Activated CD8-positive, alpha-beta T cell treated with anti-CD3 and anti-CD28 coated beads for 36 hours (primary cell): ENCODE data around the gene FBN3. TPM values are rescaled to one million over a fixed set of nuclear protein-coding genes. Genes with fewer than 3 reads are reported as not detected.
"Not testable (repeated sequence)": the region's sequence is repeated elsewhere in the genome, so short reads cannot be mapped to it uniquely, and the experiment has no call there.

Source experiments
- ATAC-seq: fragments of 200-7000 bp; cut with Tn5 transposase; one replicate; pipeline ENCODE4 v1.10.0; 2021; ENCODE audit warnings: mild to moderate bottlenecking, moderate library complexity
- CTCF ChIA-PET: fragments of 350-600 bp; sonication (Branson Sonifier 250); formaldehyde crosslinking; loops from one replicate; lab custom pipeline; 2021; ENCODE audit warnings: antibody characterized with exemption; lab: Charles Lee
- POLR2A ChIA-PET: fragments of 350-600 bp; sonication (Branson Sonifier 250); formaldehyde crosslinking; loops from one replicate; lab custom pipeline; 2021; ENCODE audit warnings: antibody characterized with exemption; lab: Charles Lee
- DNase-seq: peaks from one replicate; pipeline ENCODE4 v3.0.0-alpha.2; 2020
- H3K27ac Mint-ChIP-seq: one replicate; pipeline ENCODE4 v1.8.0; 2021; ENCODE audit warnings: mild to moderate bottlenecking, mixed read lengths
- H3K27me3 Mint-ChIP-seq: one replicate; pipeline ENCODE4 v1.8.0; 2021; ENCODE audit warnings: mixed read lengths
- H3K36me3 Mint-ChIP-seq: one replicate; pipeline ENCODE4 v1.8.0; 2021; ENCODE audit warnings: low read depth, mixed read lengths
- H3K4me1 Mint-ChIP-seq: one replicate; pipeline ENCODE4 v1.8.0; 2021; ENCODE audit warnings: low read depth, mixed read lengths
- H3K4me3 Mint-ChIP-seq: one replicate; pipeline ENCODE4 v1.8.0; 2021; ENCODE audit warnings: mild to moderate bottlenecking, moderate library complexity, mixed read lengths
- H3K9me3 Mint-ChIP-seq: one replicate; pipeline ENCODE4 v1.8.0; 2021; ENCODE audit warnings: mixed read lengths
- CTCF ChIP-seq: fragments of 200-600 bp; IDR thresholded peaks from one replicate; pipeline ENCODE4 v1.8.0; 2022; ENCODE audit warnings: antibody characterized with exemption, mild to moderate bottlenecking
- intact Hi-C: fragments of 100-400 bp; cut with micrococcal nuclease; formaldehyde crosslinking; loops from one replicate; pipeline ENCODE4 v1.10.0; 2022
- total RNA-seq, 2 experiments: library from RNA; stranded (reverse); gene quantifications; one replicate each; pipeline ENCODE4 v1.2.3, GENCODE V29; 2021

FBN3 gene
- total RNA-seq, 2 experiments from 2014 or later: 0.02 TPM; not detected in 1

GRCh38 chr19:8155318-8155717 lies 5.9 kb upstream of the FBN3 start:
- Mint-ChIP-seq H3K4me1 (no peaks in the 10 kb centered on the region), H3K27ac (no peak overlapping the region), H3K27me3 (peaks cover 28% of the 10 kb centered on the region), H3K4me3 (no peak overlapping the region), H3K36me3 (no peaks in the 10 kb centered on the region), H3K9me3 (no peaks in the 10 kb centered on the region)
- DNase-seq: no peak
- ChIA-PET POLR2A (no interaction called here), CTCF (interaction anchor here (0.7 kb wide), 1 partner anchor 14 kb away, joined by 3 read pairs; no protein-coding TSS in a partner anchor)
- intact Hi-C loops: no loop called here
- no peak for ATAC-seq
- no peak for TF ChIP-seq CTCF

- CTCF ChIA-PET, H3K4me1 Mint-ChIP-seq, ATAC-seq: not testable (repeated sequence)
Measured at GRCh38 chr19:8154014-8154413, 4.6 kb upstream of the FBN3 start.

GRCh38 chr19:8151767-8152035 lies 2.3 kb upstream of the FBN3 start:
- no peak for TF ChIP-seq CTCF
- DNase-seq (no peak), ATAC-seq (no peak)
- Mint-ChIP-seq H3K4me1 (peaks cover 8% of the 10 kb centered on the region), H3K27me3 (peaks cover 48% of the 10 kb centered on the region), H3K36me3 (no peaks in the 10 kb centered on the region), H3K27ac (no peak overlapping the region), H3K4me3 (no peak overlapping the region), H3K9me3 (no peaks in the 10 kb centered on the region)
- POLR2A ChIA-PET: no interaction called here
- intact Hi-C loops: no loop called here
- CTCF ChIA-PET: no interaction called here

More at GRCh38 chr19:8154014-8154413, 4.6 kb upstream of the FBN3 start:
- H3K36me3 Mint-ChIP-seq, POLR2A ChIA-PET, H3K9me3 Mint-ChIP-seq, intact Hi-C loops, H3K27ac Mint-ChIP-seq, H3K4me3 Mint-ChIP-seq: not testable (repeated sequence)
- peaks cover 35% of the 10 kb centered on the region for H3K27me3 Mint-ChIP-seq
- DNase-seq: peak; percentile 60

GRCh38 chr19:8150998-8151766 lies 1.8 kb upstream of the FBN3 start:
- TF ChIP-seq CTCF: no peak
- Mint-ChIP-seq H3K9me3 (no peaks in the 10 kb centered on the region), H3K36me3 (no peaks in the 10 kb centered on the region), H3K27ac (no peak overlapping the region), H3K4me3 (no peak overlapping the region), H3K27me3 (peaks cover 52% of the 10 kb centered on the region), H3K4me1 (peaks cover 8% of the 10 kb centered on the region)
- ChIA-PET POLR2A (no interaction called here), CTCF (no interaction called here)
- ATAC-seq (no peak), DNase-seq (no peak)
- intact Hi-C loops: no loop called here

GRCh38 chr19:8150178-8150865 lies 930 bp upstream of the FBN3 start:
- H3K27me3 Mint-ChIP-seq: peaks cover 50% of the 10 kb centered on the region
- no peaks in the 10 kb centered on the region for H3K36me3 Mint-ChIP-seq
- ChIA-PET POLR2A (no interaction called here), CTCF (interaction anchor here (0.9 kb wide), 1 partner anchor 103 kb away, joined by 4 read pairs; no protein-coding TSS in a partner anchor)
- H3K9me3 Mint-ChIP-seq: no peaks in the 10 kb centered on the region
- DNase-seq: no peak
- intact Hi-C loops: no loop called here
- H3K4me3 Mint-ChIP-seq: no peak overlapping the region
- H3K27ac Mint-ChIP-seq: no peak overlapping the region
- H3K4me1 Mint-ChIP-seq: peaks cover 8% of the 10 kb centered on the region
- no peak for TF ChIP-seq CTCF
- ATAC-seq: no peak
